Left forelimb (tissue), 1 donor: ENCODE measurements around the gene AKAP6.

Source experiments
- DNase-seq: peaks from one replicate; pipeline ENCODE4 v3.0.0-alpha.2; 2018; ENCODE audit warnings: low spot score

AKAP6 gene

DNA sequence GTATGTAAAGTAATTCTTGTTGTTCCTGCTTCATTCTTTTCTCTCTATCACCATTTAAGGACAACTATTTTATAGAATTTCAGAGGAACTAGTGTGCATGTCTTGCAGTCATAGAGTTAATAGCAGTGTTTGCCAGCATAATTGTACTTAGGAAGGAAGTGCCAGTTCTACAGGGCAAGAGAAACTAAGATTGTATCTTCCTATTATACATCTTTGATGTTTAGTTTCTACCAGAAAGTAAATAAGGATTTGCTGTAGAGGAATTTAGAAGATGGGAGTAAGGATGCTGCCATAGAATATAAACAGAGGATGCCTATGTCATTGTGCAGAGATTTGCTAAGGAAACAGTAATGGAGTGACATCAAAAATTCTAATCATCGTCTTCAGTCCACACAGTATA, 338.7 kb downstream of the AKAP6 start:
- no peak for DNase-seq

DNA sequence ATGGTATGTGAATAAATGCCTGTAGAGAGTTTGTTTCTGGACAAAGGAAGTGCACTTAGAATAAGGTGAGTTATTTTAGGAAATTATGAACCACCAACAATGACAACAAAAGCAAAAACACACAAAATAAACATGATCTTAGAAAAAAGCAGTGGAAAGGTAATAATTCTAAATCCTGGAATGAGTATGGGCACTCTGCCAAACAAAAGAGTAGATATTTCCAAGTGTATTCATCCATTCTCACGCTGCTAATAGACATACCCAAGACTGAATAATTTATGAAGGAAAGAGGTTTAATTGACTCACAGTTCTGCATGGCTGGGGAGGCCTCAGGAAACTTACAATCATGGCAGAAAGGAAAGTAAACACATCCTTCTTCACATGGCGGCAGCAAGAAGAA, 340.3 kb downstream of the AKAP6 start:
- no peak for DNase-seq

DNA sequence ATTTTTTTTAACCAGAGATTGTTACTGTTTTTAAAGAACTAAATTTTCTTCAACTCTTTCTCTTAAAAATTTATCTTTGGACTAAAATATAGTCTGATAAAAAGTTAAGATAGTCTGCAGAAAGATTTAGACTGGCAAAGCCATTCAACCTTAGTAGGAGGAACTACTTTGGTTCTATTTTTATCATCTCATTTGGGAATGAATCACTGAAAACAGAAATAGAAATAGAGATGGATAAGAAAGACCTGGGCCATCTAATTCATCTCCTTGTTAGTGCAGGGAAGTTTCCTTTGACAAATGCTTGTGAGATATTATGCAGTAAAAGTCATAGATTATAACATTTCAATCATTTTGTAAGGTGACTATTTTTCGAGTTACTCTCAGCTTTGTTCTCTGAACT, 346.3 kb downstream of the AKAP6 start:
- no peak for DNase-seq

DNA sequence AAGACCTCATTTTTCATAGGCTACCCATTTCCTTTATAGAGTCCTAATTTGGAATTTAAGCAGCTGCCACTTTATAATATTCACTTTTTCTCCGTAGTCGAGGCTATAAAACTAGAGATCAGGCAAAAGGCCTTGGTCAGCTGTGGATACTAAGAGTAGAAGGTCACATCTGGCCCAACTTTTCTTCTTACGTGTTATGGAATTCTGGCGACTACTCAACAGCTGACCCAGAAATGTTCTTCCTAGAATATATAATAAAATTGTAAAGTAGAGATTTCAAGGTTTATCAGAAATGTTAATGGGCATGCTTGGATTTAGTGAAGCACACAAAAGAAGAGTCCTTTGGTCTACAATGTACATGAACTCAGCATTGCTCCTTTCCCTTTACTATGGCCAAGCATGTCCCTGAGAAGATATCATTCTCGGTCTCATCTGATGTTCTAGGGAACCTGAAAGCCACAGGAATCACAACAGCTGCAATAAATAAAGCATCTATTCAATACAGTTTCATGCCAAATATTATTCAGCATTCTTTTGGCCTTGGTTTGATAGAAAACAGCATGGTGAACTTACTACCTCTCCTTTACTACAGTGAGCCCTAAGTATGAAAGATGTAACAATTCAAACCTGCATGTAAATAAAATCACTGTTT, 348.2 kb downstream of the AKAP6 start:
- no peak for DNase-seq

DNA sequence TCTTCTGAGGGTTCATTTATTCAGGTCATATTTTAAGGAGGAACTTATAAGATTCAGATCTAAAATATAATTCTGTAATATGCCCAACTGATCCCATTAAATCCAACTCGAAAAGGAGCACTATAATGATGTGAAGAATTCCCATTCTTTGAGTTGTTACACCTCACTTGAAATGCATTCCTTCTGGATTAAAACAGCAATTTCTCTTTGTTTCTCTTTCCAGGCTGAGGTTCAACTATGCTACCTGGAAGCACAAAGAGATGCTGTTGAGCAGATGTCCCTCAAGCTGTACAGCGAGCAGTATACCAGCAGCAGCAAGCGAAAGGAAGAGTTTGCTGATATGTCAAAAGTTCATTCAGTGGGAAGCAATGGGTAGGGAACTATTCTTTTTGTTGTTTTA, 349.0 kb downstream of the AKAP6 start:
- no peak for DNase-seq

DNA sequence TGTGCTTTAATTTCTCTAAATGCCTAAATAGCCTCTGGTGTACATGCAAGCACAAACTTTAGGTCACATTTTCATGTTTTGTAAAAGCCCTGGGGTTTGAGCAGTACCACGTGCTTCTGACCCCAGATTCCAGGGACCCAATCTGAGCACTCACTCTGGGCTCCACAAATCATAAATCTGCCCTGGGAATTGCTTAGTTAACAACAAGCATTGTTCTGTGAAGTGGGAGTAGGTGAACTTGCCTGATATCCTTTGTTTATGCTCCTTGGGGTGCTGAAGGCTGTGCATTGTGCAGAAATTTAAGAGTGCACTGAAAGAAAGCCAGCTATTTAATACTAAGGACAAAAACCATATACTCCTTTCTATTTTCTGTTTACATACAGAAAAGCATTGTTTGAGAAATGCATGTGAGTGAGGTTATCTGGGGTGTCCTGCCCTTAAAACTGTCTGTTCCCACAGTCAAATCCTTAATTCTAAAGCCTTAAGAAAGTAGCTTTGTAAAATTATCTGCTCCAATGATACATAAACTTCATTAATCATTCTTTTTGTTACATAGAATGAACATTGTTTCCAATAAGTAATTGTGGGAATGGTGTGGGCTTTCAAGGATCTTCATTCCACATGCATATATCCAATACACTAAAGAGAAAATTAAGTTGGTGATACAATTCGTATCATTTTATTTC, 351.0 kb downstream of the AKAP6 start:
- DNase-seq: no peak

DNA sequence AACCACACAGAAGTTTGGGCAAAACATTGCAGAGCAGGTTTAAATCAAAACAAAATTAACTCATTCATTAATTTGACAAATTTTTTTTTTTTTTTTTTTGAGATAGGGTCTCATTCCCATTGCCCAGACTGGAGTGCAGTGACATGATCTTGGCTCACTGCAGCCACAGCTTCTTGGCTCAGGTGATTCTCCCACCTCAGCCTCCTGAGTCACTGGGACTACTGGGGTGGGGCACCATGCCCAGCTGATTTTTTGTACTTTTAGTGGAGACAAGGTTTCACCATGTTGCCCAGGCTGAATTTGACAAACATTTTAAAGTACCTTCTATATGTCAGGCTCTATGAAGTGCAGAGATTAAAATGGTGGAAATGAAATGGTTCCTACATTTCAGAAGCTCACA, 352.5 kb downstream of the AKAP6 start:
- no peak for DNase-seq

DNA sequence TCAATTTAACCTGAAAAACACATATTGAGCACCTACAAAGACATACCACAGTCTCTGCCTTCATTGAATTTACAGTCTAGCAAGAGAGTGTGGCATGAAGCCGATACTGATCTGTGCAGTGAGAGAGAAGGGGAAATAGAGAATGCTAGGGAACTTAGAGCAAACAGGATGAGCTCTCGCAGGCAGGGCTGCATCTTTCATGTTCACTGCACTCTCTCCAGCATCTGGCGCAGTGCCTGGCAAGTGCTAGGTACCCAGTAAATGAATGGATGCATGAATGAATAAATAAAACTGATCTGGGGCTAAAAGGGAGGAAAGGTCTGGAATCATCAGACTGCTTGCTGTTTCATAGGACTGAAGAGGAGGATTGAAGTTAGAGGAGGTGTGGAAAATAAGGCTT, 353.1 kb downstream of the AKAP6 start:
- DNase-seq: no peak

DNA sequence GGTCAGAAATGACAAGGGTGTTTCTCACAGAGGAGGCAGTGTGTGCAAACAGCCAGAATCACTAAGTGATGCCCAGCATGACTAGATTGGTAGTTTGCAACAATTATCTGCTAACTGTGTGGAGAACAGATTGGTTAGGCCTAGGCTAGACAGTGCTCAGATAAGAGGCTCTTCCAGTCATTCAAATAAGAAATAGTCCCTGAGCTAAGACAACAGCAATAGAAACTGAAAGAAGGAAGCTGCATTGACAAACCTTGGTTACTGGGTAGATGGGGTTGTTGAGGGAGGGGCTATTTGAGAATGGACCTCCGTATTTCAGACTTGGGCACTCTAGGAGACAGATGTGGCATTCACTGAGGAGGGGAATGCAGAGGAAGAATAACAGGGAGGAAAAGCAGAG, 354.6 kb downstream of the AKAP6 start:
- no peak for DNase-seq

DNA sequence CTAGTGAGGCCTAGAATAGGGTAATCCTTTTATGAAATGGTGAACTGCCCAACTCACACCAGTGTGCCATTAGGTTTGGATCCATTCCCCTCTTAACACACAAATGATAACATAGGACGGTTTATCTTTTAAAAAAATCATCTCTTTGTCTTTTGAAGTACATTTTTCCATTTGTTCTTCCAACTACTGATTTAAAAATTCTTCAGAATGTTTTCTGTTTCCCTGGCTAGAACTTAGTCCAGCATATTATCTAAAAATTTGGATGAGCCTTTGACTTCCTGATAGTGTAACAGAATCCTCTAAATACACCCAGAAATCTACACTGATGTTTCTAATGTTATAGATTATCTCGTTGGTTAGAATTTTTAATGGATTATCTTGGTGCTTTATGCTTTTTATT, 359.8 kb downstream of the AKAP6 start:
- no peak for DNase-seq

DNA sequence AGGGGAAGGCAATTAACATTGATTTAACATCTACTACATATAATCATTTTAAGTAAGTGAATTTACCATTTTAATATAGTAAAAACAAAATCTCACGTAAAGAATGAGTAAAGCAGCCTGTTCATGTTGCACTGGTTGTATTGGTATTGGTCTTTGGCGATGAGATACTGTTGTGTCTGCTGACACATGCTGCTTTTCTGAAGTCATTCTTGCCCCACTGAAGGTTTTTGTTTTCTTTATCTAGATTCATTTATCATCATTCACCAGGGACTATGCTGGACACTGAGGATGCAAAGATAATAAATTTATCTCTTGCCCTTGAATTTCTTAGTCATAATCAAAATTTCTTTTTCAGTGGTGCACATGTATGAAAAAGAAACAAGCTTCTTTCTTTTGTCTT, 363.3 kb downstream of the AKAP6 start:
- DNase-seq: no peak

DNA sequence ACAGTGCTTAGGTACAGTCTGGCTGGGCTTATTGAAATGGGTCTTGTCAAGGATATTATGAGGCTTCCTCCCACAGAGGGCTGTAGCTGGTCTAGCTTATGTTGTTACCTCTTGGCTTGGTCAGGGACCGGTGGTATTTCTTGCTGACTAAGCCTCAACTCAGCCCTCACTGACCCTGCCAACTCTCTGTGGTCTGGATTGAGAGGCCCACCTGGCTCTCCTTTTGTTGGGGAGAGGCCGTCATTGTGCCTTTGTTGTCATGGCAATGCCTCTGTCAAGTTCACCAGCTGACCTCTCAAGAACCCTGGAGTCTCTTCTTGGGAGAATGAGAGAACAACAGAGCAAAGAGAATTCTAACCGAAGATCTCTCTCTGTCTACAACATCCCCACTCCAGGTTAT, 364.0 kb downstream of the AKAP6 start:
- DNase-seq: no peak

DNA sequence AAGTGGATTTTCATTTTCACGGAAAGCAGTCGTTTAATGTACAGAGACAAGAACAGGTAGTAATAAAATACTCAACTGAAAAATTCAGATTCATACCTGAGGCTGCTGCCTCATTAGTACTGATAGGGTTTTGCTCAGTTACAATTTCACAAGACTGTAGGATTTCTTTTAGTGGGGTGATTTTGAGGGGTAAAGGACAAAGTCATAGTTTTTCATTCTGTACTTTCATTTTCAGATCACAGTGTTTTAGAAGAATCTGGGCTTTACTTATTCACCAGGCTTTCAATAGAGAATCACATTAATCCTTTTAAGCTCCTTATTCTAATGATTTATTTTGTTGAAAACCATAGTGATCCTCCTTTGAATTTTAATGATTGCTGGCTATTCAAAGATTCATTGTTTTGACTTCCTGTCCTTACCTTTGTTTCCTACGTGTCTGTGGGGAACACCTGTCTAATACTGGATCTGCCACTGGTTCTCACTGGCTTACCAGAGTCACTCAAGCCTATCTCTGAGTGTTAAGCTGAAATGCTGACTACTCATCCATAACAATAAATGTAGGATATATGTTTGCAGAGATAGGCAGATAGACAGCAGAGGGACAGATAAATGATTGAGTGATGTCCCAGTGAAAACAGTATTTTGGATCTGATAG, 365.8 kb downstream of the AKAP6 start:
- DNase-seq: no peak

DNA sequence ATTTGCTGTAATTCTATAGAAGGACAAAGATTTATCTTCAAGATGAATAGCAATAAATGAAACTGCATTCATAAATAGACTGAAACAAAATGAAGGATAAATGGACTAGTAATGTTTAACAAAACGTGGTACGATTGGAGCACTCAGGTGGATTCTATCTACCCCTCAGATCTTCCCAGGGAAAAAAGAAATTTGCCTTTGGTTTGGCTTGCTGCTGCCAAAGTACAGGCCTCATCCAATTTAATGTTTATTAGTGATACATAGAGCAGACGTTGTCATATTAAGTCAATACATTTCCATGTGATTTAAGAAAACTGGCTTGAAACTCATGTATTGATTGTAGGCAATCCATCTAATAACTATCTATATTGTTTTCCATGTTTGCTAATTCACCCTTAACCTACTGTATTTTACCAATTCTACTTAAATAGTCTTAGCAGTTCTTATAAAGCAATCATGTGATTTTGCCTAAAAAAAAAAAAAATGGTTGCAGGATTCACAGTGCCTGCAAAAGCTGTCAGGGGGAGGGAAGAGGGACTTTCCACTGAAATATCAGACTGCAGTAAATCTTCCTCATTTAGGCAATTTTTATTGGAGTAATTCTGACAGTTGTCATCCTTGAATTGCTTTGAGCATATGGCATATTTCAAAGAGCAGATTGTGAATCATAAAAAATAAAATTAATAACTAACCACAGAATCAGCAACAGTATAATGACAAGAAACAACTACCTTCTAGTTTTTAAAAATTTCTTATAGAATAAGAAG, 367.4 kb downstream of the AKAP6 start:
- DNase-seq: no peak

DNA sequence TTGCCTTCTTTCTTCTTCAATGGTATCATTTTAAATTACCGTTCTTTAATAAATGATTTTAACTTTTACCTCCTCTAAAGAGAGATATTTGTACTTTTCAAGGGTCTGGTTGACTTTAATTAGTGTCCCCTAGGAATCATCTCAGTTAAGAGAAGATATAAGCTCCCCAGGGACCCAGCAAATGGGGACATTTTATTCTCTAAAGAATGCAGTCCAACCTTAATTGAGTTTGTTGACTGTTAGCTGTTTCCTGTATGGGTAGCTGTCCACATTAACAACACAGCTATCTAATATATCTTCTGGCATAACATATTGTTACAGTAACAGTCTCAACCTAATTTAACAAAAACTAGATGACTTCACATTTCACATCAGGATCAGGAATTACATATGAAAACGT, 368.0 kb downstream of the AKAP6 start:
- no peak for DNase-seq

DNA sequence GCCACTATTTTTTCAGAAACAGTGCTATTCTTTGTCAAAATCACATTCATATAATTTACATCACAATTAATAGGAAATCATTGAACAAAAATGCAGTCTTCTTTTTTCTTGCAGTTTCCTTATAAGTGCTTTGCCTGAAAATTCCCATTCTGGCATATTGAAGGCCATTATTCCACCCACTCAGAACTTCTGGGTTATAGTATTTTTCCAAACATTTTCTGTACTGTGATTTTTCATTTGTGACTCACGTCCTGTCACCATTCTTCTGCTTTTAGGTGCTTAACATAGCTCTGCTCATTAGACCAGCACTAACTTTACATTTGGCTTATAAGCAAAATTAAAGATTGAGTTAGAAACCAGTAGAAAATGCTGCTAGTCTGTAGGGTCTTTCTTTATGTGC, 368.6 kb downstream of the AKAP6 start:
- DNase-seq: no peak

DNA sequence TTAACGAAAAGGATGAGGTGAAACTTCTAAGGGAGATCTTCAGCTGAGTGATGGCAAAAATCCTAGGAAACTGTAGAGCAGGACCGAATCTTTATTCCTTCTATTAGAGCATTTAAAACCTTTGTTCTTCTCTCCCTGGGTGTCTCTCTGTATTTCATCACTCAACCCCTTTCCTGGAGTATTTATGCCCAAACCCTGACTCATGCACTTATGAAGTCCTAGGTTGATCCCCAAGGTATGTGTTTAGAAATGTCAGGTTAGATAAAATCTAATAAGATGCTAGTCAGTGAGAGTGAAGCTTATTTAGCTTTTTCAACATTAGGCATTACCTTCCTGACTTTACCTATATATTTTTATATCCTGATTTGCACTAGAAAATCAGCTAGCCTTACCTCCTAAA, 369.7 kb downstream of the AKAP6 start:
- DNase-seq: no peak

DNA sequence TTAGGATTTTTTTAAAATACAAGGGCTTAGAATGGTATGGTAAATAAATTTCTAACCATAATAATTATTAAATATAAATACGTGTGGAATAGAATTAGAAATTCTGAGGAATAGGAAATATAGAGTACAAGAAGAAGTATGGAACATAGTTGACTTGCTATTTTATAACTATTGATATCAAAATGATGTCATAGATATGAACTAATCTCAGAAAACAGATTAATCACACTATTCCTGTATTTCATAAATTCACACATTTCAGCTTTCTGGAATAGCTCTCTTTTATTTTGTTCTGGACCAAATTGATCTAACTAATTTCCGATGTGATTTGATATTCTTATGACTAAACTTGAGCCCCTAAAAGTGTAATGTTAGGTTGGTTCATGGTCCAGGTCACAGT, 372.4 kb downstream of the AKAP6 start:
- no peak for DNase-seq

DNA sequence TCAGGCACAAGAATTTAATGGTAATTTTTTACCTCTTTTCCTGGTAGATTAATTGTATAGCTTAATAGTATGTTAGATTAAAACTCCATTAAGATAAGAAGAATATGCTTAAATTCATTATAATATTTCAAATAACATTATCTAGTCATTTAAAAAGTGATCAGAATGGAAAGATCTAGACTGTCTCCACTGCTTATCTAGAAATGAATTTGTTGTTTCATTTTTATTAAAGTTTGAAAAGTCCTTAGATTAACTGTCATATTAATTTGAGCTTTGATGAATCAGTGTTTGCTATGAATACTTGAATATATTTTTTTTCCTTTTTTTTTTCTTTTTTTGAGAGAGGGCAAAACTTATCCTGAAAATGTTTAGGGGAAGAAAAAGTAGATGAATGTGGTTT, 373.0 kb downstream of the AKAP6 start:
- DNase-seq: no peak

DNA sequence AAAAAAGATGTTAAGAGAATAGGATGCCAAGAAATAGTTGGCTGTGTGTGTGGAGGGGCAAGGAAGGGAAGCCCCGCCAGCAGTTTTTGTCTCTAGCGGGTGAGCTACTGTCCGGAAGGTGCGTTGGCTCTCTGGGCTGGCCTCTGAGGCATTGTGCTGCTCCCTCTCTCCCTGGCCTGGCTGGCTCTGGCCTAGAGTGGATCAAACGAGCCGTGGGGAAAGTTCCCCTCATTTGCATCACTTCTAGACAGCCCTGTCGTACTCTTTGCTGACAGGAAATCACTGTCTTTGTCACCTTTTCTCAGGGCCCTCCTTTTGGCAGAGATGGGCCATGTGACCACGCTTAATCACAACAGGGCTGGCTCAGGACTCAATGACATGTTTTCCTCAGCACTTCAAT, 373.5 kb downstream of the AKAP6 start:
- DNase-seq: peak; percentile 70

DNA sequence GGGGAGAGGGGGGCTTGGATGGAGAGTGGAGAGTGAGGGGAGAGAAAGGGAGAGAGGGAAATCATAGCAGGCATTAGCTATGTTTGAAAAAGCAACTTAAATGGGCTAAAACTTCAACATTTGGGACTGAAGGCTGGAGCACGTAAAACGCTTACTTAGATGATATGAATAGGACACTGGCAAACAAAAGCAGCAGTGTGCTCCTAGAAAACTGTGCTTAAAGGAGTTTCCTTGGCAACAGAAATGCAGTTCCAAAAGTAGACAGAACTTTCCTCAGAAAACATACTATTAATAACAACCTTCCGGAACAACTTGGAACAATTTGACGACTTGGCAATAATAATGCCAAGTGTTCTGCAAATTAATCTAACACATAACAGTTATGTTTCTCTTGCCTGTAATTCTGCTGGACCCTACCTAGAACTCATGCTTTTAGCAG, 374.1 kb downstream of the AKAP6 start:
- DNase-seq: no peak

DNA sequence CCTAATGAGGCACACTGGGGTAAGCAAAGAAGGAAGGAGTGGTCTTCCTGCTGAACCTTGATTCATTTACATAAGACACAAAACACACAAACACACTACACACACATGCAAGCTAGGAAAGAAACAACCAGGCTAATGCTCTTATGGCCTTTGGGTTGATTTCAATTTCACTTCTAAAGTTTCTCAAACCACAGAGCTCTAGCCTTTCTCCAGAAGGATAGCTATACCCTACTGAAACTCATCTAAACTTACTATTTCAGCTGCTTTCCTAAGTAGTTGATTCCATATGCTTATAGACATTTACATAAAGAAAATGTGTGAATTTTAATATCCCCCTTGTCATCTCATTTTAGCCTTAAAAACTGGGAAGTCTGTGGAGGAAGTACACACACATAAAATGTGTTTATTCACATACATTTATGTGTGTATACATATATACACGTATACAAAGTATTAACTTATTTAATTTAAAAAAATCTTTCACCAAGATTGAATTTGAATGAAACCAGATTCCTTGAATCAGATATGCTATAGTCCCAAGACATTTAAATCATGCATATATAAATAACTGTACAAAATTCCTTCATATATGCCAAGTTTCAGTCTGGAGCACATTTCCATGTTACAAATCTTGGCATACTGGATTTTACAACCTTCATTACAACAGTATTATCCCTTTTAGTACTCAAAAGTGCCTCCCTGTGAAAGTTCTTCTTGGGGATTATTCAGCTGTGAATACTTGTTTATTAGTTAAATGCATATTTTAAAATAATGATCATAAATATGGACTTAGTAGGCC, 377.8 kb downstream of the AKAP6 start:
- DNase-seq: no peak
